ENCODE data around the gene TBC1D21.

DNA sequence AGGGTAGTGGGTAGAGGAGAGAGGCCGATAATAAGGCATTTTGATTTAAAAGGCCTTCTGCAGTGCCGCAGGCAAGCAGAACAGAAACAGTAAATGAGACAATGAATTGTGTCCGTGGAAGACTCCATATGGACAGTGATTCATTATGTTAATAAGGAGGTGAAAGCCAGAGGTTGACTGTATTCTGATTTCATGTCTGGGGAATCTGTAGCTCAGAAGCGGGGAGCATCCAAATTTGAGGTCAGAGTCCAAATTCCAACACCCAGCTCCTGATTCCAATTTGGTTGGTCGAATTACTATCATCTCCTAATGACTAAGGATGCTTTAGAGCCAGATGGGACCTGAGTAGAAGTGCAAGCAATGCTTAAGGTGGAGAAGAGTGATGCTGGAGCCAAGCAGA is 1.0 kb upstream of the TBC1D21 start:
- TF ChIP-seq, protein P1, sequence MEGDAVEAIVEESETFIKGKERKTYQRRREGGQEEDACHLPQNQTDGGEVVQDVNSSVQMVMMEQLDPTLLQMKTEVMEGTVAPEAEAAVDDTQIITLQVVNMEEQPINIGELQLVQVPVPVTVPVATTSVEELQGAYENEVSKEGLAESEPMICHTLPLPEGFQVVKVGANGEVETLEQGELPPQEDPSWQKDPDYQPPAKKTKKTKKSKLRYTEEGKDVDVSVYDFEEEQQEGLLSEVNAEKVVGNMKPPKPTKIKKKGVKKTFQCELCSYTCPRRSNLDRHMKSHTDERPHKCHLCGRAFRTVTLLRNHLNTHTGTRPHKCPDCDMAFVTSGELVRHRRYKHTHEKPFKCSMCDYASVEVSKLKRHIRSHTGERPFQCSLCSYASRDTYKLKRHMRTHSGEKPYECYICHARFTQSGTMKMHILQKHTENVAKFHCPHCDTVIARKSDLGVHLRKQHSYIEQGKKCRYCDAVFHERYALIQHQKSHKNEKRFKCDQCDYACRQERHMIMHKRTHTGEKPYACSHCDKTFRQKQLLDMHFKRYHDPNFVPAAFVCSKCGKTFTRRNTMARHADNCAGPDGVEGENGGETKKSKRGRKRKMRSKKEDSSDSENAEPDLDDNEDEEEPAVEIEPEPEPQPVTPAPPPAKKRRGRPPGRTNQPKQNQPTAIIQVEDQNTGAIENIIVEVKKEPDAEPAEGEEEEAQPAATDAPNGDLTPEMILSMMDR (conservative IDR thresholded peaks at IDR 0.05; ENCODE audit: low read depth, low read length), result no peak
- TF ChIP-seq POLR2A (IDR thresholded peaks at IDR 0.05; ENCODE audit: low read depth, low read length), result no peak
- no peak for TF ChIP-seq MAZ (IDR thresholded peaks at IDR 0.05; ENCODE audit: borderline replicate concordance, low read depth, low read length)
- TF ChIP-seq RAD21 (IDR thresholded peaks at IDR 0.05; ENCODE audit: low read length), result no peak
- TF ChIP-seq RFX5 (IDR thresholded peaks at IDR 0.05; ENCODE audit: low read depth, low read length), result no peak
- no peak for TF ChIP-seq SMC3 (IDR thresholded peaks at IDR 0.05; ENCODE audit: low read depth, low read length)

All from IMR-90 (cell line).